Fibroblast of mammary gland (primary cell): ENCODE data around the gene GNG7.
"Not testable (repeated sequence)": the region's sequence is repeated elsewhere in the genome, so short reads cannot be mapped to it uniquely, and the experiment has no call there.

Experiments
- DNase-seq: peaks from one replicate; pipeline ENCODE4 v3.0.0-alpha.2; 2010; ENCODE audit warnings: low read depth
- H3K4me3 ChIP-seq: 2 replicates; pipeline ENCODE4 v1.5.1; 2011; ENCODE audit warnings: low read depth, mild to moderate bottlenecking, low read length, moderate library complexity; ENCODE audit not compliant: control insufficient read depth
- TF ChIP-seq, protein P1 (sequence below): conservative IDR thresholded peaks from 2 replicates; pipeline ENCODE4 v1.5.1; 2011; ENCODE audit warnings: low read depth, low read length, inconsistent platforms; ENCODE audit not compliant: control insufficient read depth, insufficient read depth

The GNG7 gene

DNA sequence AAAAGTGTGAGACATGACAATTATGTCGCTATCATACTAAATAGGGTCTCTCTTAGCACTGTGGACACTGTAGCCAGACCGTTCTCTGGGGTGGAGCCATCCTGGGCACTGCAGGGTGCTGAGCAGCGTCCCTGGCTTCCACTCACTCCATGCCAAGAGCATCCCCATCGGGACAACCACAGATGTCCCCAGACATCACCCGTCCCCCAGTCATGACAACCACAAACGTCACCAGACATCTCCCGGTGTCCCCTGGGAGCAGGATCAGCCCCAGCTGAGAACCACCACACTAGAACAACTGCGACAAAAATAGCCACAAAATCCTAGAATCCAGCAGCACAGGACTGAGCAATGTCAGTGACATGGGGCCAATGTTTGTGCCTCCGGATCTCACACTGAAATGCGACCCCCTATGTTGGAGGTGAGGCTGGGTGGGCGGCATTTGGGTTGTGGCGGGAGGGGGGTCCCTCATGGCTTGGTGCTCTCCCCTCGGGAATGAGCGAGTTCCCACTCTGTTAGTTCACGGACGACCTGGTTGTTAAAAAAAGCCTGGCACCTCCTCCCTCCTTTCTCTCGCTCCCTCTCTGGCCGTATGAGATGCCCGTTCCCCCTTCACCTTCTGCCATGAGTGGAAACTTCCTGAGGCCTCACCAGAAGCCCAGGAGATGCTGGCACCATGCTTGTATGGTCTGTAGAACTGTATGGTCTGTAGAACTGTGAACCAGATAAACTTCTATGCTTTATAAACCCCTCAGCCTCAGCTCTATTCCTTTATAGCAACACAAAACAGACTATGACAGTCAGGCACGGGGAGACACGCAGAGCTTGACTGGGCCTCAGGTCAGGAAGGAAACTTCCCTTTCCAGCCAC is 132.7 kb downstream of the GNG7 start:
- TF ChIP-seq, protein P1, sequence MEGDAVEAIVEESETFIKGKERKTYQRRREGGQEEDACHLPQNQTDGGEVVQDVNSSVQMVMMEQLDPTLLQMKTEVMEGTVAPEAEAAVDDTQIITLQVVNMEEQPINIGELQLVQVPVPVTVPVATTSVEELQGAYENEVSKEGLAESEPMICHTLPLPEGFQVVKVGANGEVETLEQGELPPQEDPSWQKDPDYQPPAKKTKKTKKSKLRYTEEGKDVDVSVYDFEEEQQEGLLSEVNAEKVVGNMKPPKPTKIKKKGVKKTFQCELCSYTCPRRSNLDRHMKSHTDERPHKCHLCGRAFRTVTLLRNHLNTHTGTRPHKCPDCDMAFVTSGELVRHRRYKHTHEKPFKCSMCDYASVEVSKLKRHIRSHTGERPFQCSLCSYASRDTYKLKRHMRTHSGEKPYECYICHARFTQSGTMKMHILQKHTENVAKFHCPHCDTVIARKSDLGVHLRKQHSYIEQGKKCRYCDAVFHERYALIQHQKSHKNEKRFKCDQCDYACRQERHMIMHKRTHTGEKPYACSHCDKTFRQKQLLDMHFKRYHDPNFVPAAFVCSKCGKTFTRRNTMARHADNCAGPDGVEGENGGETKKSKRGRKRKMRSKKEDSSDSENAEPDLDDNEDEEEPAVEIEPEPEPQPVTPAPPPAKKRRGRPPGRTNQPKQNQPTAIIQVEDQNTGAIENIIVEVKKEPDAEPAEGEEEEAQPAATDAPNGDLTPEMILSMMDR = no peak
- no peak for DNase-seq
- H3K4me3 ChIP-seq = no peak overlapping the region

DNA sequence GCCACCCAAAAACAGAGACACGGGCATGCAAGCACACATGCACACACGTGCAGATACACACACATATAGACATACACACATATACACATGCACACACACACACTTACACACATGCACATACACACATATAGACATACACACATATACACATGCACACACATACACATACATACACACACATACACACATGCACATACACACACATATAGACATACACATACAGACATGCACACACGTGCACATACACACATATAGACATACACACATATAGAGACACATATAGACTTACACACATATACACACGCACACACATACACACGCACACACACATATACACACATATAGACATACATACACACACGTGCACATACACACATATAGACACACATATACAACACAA is 134.5 kb downstream of the GNG7 start:
- no peak overlapping the region for H3K4me3 ChIP-seq
- DNase-seq = no peak
- TF ChIP-seq, protein P1 = no peak

DNA sequence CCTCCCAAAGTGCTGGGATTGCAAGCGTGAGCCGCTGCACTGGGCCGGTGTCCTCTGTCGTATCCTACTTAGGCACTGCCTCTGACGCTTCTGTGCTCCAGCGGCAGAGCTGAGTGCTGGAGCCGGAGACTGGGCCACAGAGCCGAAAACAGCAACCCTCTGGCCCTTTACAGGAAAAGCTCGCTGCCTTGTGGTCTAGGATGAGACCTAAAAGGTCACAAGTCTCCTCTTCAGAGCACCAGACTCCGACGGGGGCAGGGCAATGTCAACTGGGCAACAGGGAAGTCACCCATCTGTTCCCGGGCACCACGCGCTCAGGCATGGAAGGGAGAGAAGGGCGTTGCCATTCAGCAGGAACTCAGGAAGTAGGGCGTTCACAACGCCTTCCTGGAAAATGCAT is 134.9 kb downstream of the GNG7 start:
- no peak for DNase-seq
- no peak overlapping the region for H3K4me3 ChIP-seq
- TF ChIP-seq, protein P1 = no peak

GRCh38 chr19:2563546-2563945 is 138.9 kb downstream of the GNG7 start:
- not testable (repeated sequence) for DNase-seq, H3K4me3 ChIP-seq

- no peak overlapping the region for H3K4me3 ChIP-seq
- DNase-seq = no peak
- TF ChIP-seq, protein P1 = no peak
Measured at GRCh38 chr19:2561895-2562294, 140.6 kb downstream of the GNG7 start.

GRCh38 chr19:2561221-2561620 is 141.3 kb downstream of the GNG7 start:
- no peak overlapping the region for H3K4me3 ChIP-seq
- TF ChIP-seq, protein P1 = no peak
- no peak for DNase-seq

DNA sequence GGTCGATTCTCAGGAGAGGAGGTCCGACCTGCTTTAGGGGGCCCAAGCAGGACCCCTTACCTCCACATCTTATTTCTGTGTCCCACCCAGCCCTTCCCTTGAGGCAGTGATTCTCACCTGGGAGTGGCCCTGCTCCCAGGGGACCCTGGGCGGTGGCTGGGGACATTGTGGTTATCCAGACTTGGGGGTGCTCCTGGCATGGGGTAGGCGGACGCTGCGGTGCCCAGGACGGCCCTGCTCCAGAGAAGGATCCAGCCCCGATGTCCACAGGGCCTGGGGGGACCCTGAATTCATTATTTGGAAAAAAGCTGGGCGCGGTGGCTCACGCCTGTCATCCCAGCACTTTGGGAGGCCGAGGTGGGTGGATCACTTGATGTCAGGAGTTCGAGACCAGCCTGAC is 142.1 kb downstream of the GNG7 start:
- no peak overlapping the region for H3K4me3 ChIP-seq
- TF ChIP-seq, protein P1 = no peak
- no peak for DNase-seq
